ENCODE data around the gene PSMD8. TPM values are rescaled to one million over a fixed set of nuclear protein-coding genes. Genes with fewer than 3 reads are reported as not detected.
A peak's percentile ranks its signal among the peaks of the same experiment; 100 is the strongest.
"Not testable (repeated sequence)": the region's sequence is repeated elsewhere in the genome, so short reads cannot be mapped to it uniquely, and the experiment has no call there.

The PSMD8 gene
- total RNA-seq, 1 experiment from 2014 or later, result 279 TPM

DNA sequence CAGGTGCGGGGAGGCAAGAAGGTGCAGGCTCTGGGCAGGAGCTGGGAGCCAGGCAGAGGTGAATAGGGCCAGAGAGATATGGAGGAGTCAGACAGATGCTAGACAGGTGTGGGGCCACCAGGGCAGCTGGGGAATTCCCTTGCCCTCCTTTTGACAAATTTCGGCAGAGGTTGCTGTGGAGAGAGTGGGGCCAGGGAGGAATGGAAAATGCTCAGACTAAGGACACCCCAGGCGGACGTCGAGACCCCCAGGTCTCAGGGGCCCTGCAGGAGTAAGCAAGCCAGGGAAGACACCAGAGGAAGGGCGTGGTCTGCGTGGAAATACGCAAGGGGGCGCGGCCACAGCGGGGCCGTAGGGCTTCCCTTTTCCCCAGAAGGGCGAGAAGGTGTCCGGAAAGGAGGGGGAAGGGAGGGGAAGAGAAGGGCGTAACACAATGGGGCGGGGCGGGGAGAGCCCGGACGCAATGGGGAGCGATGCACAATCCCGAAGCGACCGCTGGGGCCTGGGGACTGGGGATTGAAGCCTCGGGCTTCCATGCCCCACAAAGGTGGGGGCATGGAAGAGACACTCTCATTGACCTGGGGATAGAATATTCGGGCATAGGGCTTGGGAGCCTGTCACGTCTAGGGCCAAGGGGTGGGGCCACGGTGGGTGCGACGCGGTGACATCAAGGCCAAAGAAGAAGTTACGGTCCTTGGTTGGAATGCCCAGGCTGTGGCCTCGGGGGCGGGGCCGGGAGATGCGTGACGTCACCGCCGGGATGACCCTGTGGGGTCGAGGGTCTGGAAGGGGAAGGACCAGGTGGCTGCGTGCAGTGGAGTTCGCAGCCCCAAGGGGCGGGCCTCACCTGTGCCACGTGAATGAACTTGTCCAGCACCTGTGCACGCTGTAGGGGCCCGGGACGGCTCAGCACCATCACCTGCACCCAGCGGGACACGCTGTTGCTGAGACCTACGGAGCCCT is 43.5 kb downstream of the PSMD8 start:
- peak; percentile 66 for DNase-seq (ENCODE audit: low read depth, low spot score)
- in situ Hi-C loops (cut with HindIII; ENCODE audit: low pct_unique_long_range_greater_than_20kb, low sequenced_read_pairs), result no loop called here

DNA sequence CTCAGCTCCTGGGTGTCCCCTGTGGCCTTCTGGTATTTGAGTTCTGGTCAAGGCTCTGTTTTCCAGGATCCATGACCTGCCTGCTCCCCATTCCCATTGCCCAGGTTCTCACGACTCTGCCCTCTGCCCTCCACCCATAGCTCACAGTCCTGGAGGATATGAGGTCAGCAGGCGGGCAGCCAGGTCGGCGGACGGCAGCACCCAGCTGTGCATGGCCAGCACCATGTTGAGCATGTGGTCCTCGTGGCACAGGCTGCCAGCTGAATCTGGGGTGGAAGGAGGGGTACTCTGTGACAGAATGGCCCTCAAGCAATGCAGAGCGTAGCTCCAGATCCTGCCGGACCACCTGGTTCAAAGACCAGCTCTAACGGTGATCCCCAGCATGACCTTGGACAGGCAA is 46.6 kb downstream of the PSMD8 start:
- no peak for DNase-seq (ENCODE audit: low read depth, low spot score)
- in situ Hi-C loops (cut with HindIII; ENCODE audit: low pct_unique_long_range_greater_than_20kb, low sequenced_read_pairs), result no loop called here

DNA sequence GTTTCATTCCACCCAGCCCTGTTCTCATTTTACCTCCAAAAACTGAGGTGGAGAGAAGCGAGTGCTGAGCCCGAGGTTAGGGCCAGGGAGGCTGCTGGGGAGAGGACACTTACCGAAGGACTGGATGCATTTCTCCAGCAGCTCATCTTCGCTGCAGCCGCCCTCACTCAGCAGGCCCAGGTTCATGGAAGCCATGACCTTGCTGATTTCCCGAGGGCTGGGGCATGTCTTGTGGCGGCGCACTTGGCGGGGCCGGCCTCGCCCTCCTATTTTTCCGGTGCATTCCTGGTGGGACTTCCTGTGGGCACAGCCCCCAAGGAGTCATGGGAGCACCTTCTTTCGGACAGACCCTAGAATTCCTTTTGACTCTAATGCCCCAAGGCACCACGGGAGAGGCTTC is 47.5 kb downstream of the PSMD8 start:
- in situ Hi-C loops (cut with HindIII; ENCODE audit: low pct_unique_long_range_greater_than_20kb, low sequenced_read_pairs), result no loop called here
- DNase-seq (ENCODE audit: low read depth, low spot score), result no peak

DNA sequence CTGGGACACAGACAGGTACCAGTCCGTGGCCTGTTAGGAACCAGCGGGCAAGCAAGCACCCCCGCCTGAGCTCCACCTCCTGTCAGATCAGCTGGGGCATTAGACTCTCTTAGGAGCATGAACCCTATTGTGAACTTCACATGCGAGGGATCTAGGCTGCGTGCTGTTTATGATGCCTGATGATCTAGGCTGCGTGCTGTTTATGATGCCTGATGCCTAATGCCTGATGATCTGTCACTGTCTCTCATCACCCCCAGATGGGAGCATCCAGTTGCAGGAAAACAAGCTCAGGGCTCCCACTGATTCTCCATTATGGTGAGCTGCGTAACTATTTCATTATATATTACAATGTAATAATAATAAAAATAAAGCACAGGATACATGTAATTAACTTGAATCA is 48.1 kb downstream of the PSMD8 start:
- in situ Hi-C loops (cut with HindIII; ENCODE audit: low pct_unique_long_range_greater_than_20kb, low sequenced_read_pairs), result no loop called here
- no peak for DNase-seq (ENCODE audit: low read depth, low spot score)

DNA sequence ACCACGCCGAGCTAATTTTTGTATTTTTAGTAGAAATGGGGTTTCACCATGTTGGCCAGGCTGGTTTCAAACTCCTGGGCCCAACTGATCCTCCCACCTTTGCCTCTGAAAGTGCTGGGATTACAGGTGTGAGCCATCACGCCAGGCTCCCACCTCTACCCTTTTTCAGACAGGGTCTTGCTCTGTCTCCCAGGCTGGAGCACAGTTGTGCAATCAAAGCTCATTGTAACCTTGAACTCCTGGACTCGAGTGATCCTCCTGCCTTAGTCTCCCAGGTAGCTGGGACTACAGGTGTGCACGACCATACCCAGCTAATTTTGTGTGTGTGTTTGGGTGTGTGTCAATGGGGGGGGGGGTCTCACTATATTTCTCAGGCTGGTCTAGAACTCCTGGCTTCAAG is 49.9 kb downstream of the PSMD8 start:
- in situ Hi-C loops (cut with HindIII; ENCODE audit: low pct_unique_long_range_greater_than_20kb, low sequenced_read_pairs), result no loop called here
- no peak for DNase-seq (ENCODE audit: low read depth, low spot score)

DNA sequence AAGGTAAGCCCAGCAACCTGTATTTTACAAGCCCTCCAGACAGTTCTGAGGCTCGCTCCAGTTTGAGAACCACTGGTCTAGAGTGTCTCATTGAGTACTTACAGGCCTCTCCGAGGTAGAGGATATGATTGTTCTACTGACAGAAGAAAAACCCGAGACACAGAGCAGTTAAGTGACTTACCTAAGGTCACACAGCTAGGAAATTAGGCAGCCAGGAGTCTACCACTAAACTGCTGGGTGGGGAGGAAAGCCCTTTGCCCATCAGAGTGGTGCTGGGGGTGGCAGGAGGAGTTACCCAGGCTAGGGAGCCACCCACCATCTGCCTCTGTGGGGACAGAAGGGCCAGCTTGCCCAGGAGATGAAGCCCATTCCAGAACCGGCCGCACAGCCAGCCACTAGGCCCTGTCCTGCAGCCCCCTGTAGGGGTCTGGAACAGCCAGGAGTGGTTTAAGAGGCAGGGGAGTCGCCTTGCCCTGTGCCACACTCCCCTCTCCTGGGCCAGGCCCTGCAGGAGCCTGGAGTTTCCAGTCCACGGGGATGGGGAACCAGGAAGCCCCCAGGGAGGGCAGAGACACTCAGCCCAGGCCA is 50.9 kb downstream of the PSMD8 start:
- in situ Hi-C loops (cut with HindIII; ENCODE audit: low pct_unique_long_range_greater_than_20kb, low sequenced_read_pairs), result no loop called here
- no peak for DNase-seq (ENCODE audit: low read depth, low spot score)

DNA sequence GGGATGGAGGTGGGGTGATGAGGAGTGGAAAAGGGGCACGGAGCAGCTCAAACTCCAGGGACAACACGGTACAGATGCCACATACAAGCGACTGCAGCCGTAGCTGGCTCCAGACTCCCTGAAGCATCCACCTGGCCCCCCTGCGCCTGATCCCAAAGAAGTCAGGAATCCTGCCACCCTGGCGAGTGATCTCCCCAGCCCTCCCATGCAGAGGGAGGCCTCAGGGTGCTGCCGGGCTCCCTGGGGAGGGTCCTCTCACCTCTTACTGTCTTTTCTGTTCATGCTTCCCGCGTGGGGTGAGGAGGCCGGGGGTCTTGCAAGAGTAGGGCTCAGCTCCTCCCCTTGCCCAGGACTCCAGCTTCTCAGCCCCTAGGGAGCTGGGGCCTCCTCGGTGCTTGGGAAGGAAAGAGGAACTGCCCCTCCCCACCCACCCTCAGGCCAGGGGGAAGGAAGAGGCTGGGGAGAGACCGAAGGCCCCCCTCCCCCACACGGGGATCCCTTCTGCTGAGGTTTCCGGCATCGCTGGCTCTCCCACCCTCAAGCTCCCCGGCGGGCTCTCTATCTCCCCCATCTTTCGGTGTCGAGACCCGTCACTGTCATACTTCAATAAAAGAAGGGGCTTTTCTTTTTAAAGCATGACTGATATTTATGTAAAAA is 51.6 kb downstream of the PSMD8 start, which contains the start of gene RASGRP4:
RASGRP4 (minus strand) TSS at position 410 of the 657 bp plus-strand sequence; CDS start at position 282, 128 bp downstream.
- in situ Hi-C loops (cut with HindIII; ENCODE audit: low pct_unique_long_range_greater_than_20kb, low sequenced_read_pairs), result no loop called here
- no peak for DNase-seq (ENCODE audit: low read depth, low spot score)

DNA sequence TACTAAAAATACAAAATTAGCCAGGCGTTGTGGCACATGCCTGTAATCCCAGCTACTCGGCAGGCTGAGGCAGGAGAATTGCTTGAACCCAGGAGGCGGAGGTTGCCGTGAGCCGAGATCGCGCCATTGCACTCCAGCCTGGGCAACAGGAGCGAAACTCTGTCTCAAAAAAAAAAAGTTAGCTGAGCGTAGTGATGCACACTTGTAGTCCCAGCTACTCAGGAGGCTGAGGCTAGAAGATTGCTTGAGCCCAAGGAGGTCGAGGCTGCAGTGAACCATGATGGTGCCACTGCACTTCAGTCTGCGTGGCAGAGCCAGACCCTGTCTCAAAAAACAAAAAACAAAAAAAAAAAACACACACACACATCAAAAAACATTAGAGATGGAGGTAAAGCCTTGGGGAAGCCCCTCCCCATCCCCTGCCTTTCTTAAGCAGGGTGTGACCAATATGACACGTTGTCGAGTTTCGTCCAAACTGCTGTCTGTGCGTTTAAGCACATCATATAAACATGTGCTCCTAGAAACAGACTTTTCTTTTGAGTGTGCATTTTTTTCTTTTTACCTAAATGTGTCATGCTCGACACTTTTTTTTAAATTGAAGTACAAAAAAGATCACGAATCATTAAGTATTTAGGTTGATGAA is 52.8 kb downstream of the PSMD8 start:
- in situ Hi-C loops (cut with HindIII; ENCODE audit: low pct_unique_long_range_greater_than_20kb, low sequenced_read_pairs); DNase-seq (ENCODE audit: low read depth, low spot score): not testable (repeated sequence)

DNA sequence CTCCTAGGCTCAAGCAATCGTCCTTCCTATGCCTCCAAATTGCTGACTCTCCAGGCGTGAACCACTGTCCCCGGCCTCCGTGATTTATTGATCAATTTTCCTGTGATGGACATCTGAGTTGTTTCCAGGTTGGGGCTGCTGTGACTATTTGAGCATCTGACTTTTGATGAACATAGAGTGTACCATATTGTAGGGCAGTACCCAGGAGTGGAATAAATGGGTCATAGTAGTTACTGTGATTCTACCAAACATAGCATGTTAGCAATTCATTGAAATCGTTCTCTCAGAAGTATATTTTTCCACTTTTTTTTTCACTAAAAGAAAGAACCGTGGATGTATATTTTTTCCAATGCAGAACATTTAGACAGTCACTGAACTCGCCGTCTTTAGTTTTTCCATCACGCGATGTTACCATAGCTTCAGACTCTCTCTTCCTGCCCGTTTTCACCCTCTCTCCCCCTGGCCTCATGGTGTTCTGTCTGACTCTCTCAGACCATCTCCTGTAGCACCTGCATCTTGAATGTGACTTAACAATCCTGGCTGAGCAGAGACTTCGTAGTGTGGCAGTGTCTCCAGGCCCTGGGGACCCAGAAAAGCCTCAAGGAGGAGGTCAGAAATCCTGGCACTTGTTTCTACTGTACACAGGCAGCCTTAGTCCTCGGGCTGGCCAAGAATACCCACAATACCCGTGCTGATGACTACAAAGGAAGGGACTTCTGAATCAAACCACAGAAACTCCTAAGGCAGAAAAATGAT is 54.9 kb downstream of the PSMD8 start:
- no peak for DNase-seq (ENCODE audit: low read depth, low spot score)
- in situ Hi-C loops (cut with HindIII; ENCODE audit: low pct_unique_long_range_greater_than_20kb, low sequenced_read_pairs), result no loop called here

DNA sequence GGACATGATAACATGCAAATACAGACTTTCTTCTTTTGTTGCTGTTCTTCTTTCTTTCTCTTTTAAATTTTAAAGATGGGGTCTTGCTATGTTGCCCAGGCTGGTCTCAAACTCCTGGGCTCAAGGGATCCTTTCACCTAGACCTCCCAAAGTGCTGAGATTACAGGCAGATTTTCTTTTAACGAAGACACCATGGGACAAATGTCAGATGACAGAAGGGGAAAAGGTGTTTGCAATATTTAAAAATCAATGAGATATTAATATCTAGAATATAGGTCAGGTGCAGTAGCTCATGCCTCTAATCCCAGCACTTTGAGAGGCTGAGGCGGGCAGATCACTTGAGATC is 55.4 kb downstream of the PSMD8 start:
- DNase-seq (ENCODE audit: low read depth, low spot score), result no peak
- in situ Hi-C loops (cut with HindIII; ENCODE audit: low pct_unique_long_range_greater_than_20kb, low sequenced_read_pairs), result no loop called here

DNA sequence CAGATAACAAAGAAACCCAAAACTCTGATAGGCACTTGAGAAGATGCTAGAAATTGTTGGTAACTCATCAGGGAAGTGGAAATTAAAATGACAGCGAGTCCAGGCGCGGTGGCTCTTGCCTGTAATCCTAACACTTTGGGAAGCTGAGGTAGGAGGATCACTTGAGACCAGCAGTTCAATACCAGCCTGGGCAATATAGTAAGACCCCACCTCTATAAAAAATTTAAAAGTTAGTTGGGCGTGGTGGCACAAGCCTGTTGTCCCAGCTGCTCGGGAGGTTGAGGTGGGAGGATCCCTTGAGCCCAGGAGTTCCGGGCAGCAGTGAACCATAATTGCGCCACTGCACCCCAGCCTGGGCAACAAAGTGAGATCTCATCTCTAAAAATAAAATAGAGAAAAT is 56.6 kb downstream of the PSMD8 start:
- DNase-seq (ENCODE audit: low read depth, low spot score), result no peak
- in situ Hi-C loops (cut with HindIII; ENCODE audit: low pct_unique_long_range_greater_than_20kb, low sequenced_read_pairs), result no loop called here

DNA sequence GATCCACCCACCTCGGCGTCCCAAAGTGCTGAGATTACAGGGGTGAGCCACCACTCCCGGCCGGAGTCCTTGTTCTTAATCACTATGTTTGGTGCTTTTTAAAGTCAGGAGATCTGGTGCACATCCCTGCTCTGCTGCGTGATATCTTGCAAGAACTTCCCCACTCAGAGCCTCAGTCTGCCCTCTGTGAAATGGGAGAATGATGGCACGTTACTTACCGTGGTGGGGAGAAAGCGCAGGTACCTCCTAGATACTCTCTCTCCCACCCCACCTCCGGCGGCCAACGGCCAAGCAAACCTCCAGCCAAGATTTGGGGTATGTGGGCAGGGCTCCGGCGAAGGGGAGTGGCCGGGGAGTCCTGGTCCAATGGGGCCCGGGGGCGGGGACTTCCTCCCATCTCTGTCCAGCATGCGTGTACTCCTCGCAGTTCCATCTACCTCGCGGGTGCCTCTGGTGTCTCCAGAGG is 58.9 kb downstream of the PSMD8 start, which contains the start of gene RYR1:
RYR1 (plus strand) TSS at position 424 of the 466 bp plus-strand sequence. CDS start 139 bp downstream, outside the sequence.
- in situ Hi-C loops (cut with HindIII; ENCODE audit: low pct_unique_long_range_greater_than_20kb, low sequenced_read_pairs), result no loop called here
- DNase-seq (ENCODE audit: low read depth, low spot score), result peak; percentile 45

Other genes with a start within 250 kb of the PSMD8 start
- 1.7 and 2.5 TPM in 2 replicates for gene DPF1, start 150.3 kb upstream of the PSMD8 start, total RNA-seq (2014; rRNA removed; shearing (Covaris generic))
- gene PPP1R14A, start 118.2 kb upstream of the PSMD8 start, total RNA-seq (2014; rRNA removed; shearing (Covaris generic)), result not detected in 2 replicates
- not detected in 2 replicates for gene SPINT2, start 110.0 kb upstream of the PSMD8 start, total RNA-seq (2014; rRNA removed; shearing (Covaris generic))
- not detected in 2 replicates for gene C19orf33, start 70.3 kb upstream of the PSMD8 start, total RNA-seq (2014; rRNA removed; shearing (Covaris generic))
- 106 and 124 TPM in 2 replicates for gene YIF1B, start 58.6 kb upstream of the PSMD8 start, total RNA-seq (2014; rRNA removed; shearing (Covaris generic))
- 0.05 and 0.16 TPM in 2 replicates for gene KCNK6, start 54.7 kb upstream of the PSMD8 start, total RNA-seq (2014; rRNA removed; shearing (Covaris generic))
- gene CATSPERG, start 38.7 kb upstream of the PSMD8 start, total RNA-seq (2014; rRNA removed; shearing (Covaris generic)), result 0.11 and 1.9 TPM in 2 replicates
- not detected in 2 replicates for gene GGN, start 13.5 kb downstream of the PSMD8 start, total RNA-seq (2014; rRNA removed; shearing (Covaris generic))
- 0.05 and 0.42 TPM in 2 replicates for gene SPRED3, start 14.1 kb downstream of the PSMD8 start, total RNA-seq (2014; rRNA removed; shearing (Covaris generic))
- 6.9 and 8.9 TPM in 2 replicates for gene FAM98C, start 28.5 kb downstream of the PSMD8 start, total RNA-seq (2014; rRNA removed; shearing (Covaris generic))
- not detected in 2 replicates for gene RASGRP4, start 51.6 kb downstream of the PSMD8 start, total RNA-seq (2014; rRNA removed; shearing (Covaris generic))
- 0.03 TPM in 1 of 2 replicates, not detected in the other for gene RYR1, start 59.1 kb downstream of the PSMD8 start, total RNA-seq (2014; rRNA removed; shearing (Covaris generic))
- 0.29 TPM in 1 of 2 replicates, not detected in the other for gene MAP4K1, start 243.4 kb downstream of the PSMD8 start, total RNA-seq (2014; rRNA removed; shearing (Covaris generic))
- gene EIF3K, start 244.6 kb downstream of the PSMD8 start, total RNA-seq (2014; rRNA removed; shearing (Covaris generic)), result 257 and 294 TPM in 2 replicates

All from SK-MEL-5 (cell line).